Stimulated activated CD8-positive, alpha-beta memory T cell treated with anti-CD3 and anti-CD28 coated beads, Interleukin-2, amount 100 ng/mL, for 1 hour (primary cell): ENCODE data around the gene PRADC1.
"Not testable (repeated sequence)": the region's sequence is repeated elsewhere in the genome, so short reads cannot be mapped to it uniquely, and the experiment has no call there.

Experiments used
- DNase-seq, 2 donors: peaks; one replicate each; pipeline ENCODE4 v3.0.0-alpha.2; 2020; ENCODE audit warnings: low read depth in 2 of 2

The PRADC1 gene

GRCh38 chr2:73202156-73203054, 30.6 kb downstream of the PRADC1 start, which contains the start of gene NOTO:
TSS of gene NOTO (plus strand) at chr2:73202574. CDS start at chr2:73202667, 93 bp downstream.
- DNase-seq, result no peak

GRCh38 chr2:73200281-73200680, 32.8 kb downstream of the PRADC1 start:
- not testable (repeated sequence) for DNase-seq

GRCh38 chr2:73197579-73197978, 35.5 kb downstream of the PRADC1 start:
- DNase-seq, result no peak

- DNase-seq, result no peak
Measured at GRCh38 chr2:73187549-73187948, 45.5 kb downstream of the PRADC1 start.

GRCh38 chr2:73185965-73186364, 47.1 kb downstream of the PRADC1 start:
- DNase-seq, result no peak
